ENCODE data around the gene POLD4.

The POLD4 gene

GRCh38 chr11:67316882-67317204, 36.5 kb downstream of the POLD4 start:
- TF ChIP-seq EZH2 (IDR thresholded peaks at IDR 0.05; ENCODE audit: borderline replicate concordance, low read depth, low read length, severe bottlenecking) (no peak), CTCF (IDR thresholded peaks at IDR 0.05; ENCODE audit: borderline replicate concordance, extremely low read depth, low read length, poor library complexity, severe bottlenecking) (no peak)
- Histone ChIP-seq H3K4me3 (ENCODE audit: low read depth in 1 of 2, low read length in 2 of 2) (peak overlapping the region; percentile 34 to 78), H3K36me3 (ENCODE audit: insufficient read depth, low read length) (no peaks in the 10 kb centered on the region), H3K4me2 (ENCODE audit: insufficient read depth, low read length) (peak overlapping the region; percentile 88), H3K27me3 (ENCODE audit: insufficient read depth, low read length, poor library complexity) (no peaks in the 10 kb centered on the region), H3K9me3 (ENCODE audit: insufficient read depth, low read length, severe bottlenecking) (no peaks in the 10 kb centered on the region), H3K27ac (ENCODE audit: low read length) (peak overlapping the region; percentile 91), H4K20me1 (ENCODE audit: insufficient read depth, low read length) (no peaks in the 10 kb centered on the region), H3K4me1 (ENCODE audit: insufficient read depth, low read length) (peaks cover 20% of the 10 kb centered on the region), H3K79me2 (ENCODE audit: insufficient read depth, low read length) (no peaks in the 10 kb centered on the region; the same call in 1 of the 2 replicates), H2AFZ (ENCODE audit: low read depth, low read length) (peak overlapping the region; percentile 89), H3K9ac (ENCODE audit: low read depth, low read length) (peak overlapping the region; percentile 78)
- ATAC-seq (ENCODE audit: insufficient read depth, low read depth) (0 out of 3 replicates have a peak, but pooled peaks have one; percentile 0), DNase-seq (no peak)

DNA sequence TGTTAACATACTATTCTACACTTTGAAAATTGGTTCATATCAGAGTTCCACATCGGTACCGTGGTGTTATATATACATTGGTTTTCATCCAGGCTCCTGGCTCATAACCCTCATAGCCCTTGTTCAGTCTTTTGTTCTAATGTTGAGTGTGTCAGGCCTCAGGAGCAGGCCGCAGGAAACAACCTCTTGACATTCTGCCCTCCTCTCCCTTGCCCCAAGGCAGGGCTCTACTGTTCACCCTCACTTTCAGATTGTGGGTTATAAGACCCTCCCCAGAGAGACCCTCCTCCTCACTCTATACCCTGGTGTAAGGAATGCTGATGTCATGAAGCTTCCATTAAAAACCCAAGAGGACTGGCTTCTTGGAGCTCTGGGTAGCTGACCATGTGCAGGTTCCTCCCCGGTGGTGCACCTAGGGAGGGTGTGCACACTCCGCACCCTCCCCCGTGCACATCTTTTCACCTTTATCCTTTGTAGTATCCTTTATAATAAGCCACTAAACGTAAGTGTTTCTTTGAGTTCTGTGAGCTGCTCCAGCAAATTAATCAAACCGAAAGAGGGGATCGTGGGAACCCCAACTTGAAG, 37.9 kb downstream of the POLD4 start:
- Histone ChIP-seq H3K27ac (ENCODE audit: low read length) (no peak overlapping the region), H3K9ac (ENCODE audit: low read depth, low read length) (no peak overlapping the region)

DNA sequence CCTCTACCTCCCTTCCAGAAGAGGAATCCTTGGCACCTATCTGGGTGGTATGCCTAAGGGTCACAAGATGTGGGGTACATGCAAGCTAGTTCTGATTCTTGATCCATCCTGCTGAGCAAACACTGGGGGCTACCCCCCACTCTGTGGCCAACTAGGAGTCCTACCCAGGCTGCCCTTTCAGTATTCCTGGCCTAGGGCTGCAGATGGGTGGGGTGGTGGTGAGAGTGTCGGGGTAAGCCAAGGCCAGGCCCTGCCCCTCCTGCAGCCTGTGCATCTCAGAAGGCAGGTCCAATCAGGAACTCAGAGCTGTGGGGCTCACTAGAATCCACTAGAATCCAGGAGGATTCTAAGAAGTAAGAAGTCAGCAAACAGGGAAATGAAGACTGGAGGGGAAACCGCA, 39.1 kb downstream of the POLD4 start:
- ATAC-seq (ENCODE audit: insufficient read depth, low read depth): no peak
- Histone ChIP-seq H3K79me2 (ENCODE audit: insufficient read depth, low read length) (no peaks in the 10 kb centered on the region; the same call in 1 of the 2 replicates), H3K4me3 (ENCODE audit: low read depth in 1 of 2, low read length in 2 of 2) (no peak overlapping the region), H3K27me3 (ENCODE audit: insufficient read depth, low read length, poor library complexity) (no peaks in the 10 kb centered on the region), H3K36me3 (ENCODE audit: insufficient read depth, low read length) (no peaks in the 10 kb centered on the region), H3K9ac (ENCODE audit: low read depth, low read length) (no peak overlapping the region), H3K4me1 (ENCODE audit: insufficient read depth, low read length) (peaks cover 20% of the 10 kb centered on the region), H3K9me3 (ENCODE audit: insufficient read depth, low read length, severe bottlenecking) (no peaks in the 10 kb centered on the region), H4K20me1 (ENCODE audit: insufficient read depth, low read length) (no peaks in the 10 kb centered on the region), H3K27ac (ENCODE audit: low read length) (no peak overlapping the region), H3K4me2 (ENCODE audit: insufficient read depth, low read length) (no peak overlapping the region), H2AFZ (ENCODE audit: low read depth, low read length) (no peak overlapping the region)
- DNase-seq: no peak
- TF ChIP-seq CTCF (IDR thresholded peaks at IDR 0.05; ENCODE audit: borderline replicate concordance, extremely low read depth, low read length, poor library complexity, severe bottlenecking): no peak
- no peak for TF ChIP-seq EZH2 (IDR thresholded peaks at IDR 0.05; ENCODE audit: borderline replicate concordance, low read depth, low read length, severe bottlenecking)

More for the DNA sequence above, 37.9 kb downstream of the POLD4 start:
- Histone ChIP-seq H3K27me3 (ENCODE audit: insufficient read depth, low read length, poor library complexity) (no peaks in the 10 kb centered on the region), H3K79me2 (ENCODE audit: insufficient read depth, low read length) (no peaks in the 10 kb centered on the region; the same call in 1 of the 2 replicates), H4K20me1 (ENCODE audit: insufficient read depth, low read length) (no peaks in the 10 kb centered on the region), H3K36me3 (ENCODE audit: insufficient read depth, low read length) (no peaks in the 10 kb centered on the region), H2AFZ (ENCODE audit: low read depth, low read length) (no peak overlapping the region), H3K4me2 (ENCODE audit: insufficient read depth, low read length) (no peak overlapping the region), H3K4me1 (ENCODE audit: insufficient read depth, low read length) (peaks cover 20% of the 10 kb centered on the region), H3K4me3 (ENCODE audit: low read depth in 1 of 2, low read length in 2 of 2) (no peak overlapping the region), H3K9me3 (ENCODE audit: insufficient read depth, low read length, severe bottlenecking) (no peaks in the 10 kb centered on the region)
- no peak for ATAC-seq (ENCODE audit: insufficient read depth, low read depth)
- TF ChIP-seq EZH2 (IDR thresholded peaks at IDR 0.05; ENCODE audit: borderline replicate concordance, low read depth, low read length, severe bottlenecking) (no peak), CTCF (IDR thresholded peaks at IDR 0.05; ENCODE audit: borderline replicate concordance, extremely low read depth, low read length, poor library complexity, severe bottlenecking) (no peak)
- DNase-seq: no peak
